ENCODE results near the gene DOK6. TPM values are rescaled to one million over a fixed set of nuclear protein-coding genes. Genes with fewer than 3 reads are reported as not detected.
A peak's percentile ranks its signal among the peaks of the same experiment; 100 is the strongest.

Gene DOK6
- total and polyA plus RNA-seq, 2 of the 13 experiments (the other 11 are each of a cell fraction or from before 2014, with no cell fraction given) = 17.0 to 17.2 TPM

DNA sequence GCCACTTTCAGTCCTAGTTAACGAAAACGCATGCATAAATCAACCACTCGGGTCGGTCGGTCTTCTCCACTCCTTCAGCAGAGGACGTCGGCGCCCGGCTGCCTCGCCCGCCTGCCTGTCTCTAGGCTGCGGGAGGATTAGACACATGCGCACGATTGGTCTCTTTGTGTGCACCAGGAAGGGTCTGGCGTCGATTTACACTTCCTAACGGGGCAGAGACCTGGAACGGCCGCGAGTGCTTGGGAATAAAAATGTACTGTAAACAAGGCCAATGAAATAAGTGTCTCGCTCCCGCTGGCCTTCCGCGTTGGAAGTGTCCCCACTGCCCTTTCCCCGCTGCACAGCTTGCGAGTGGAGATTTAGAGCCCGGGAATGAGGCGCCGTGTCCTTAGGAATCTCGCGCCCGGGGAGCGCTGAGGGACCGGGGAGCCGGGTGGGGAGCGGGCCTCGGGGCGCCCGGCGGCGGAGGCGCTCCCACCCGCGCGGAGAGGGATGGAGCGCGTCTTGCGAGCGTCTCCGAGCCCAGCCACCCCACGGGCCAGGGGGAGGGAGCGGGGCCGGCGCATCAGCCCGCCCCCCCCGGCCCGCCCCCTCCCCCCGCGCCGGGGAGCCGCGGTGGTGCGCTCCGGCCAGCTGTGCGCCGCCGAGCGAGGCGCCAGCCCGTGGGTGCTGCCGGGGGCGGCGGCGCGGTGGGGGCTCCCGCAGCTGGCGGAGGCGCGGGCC, at the start of gene DOK6 (continued):
- TF ChIP-seq GMEB1 (CRISPR knock-in tag; IDR thresholded peaks at IDR 0.05; ENCODE audit: borderline replicate concordance) (peak; percentile 28; the same call in 1 of the 2 replicates), ZSCAN25 (CRISPR knock-in tag; IDR thresholded peaks at IDR 0.05) (no peak), SMYD3 (CRISPR knock-in tag; IDR thresholded peaks at IDR 0.05) (no peak), ZNF75D (CRISPR knock-in tag; IDR thresholded peaks at IDR 0.05; ENCODE audit: borderline replicate concordance) (no peak), ELK4 (CRISPR knock-in tag; IDR thresholded peaks at IDR 0.05; ENCODE audit: borderline replicate concordance) (no peak), REXO4 (CRISPR knock-in tag; IDR thresholded peaks at IDR 0.05; ENCODE audit: borderline replicate concordance) (no peak), USF2 (IDR thresholded peaks at IDR 0.05; ENCODE audit: low read depth, low read length) (no peak), USF2 (CRISPR knock-in tag; IDR thresholded peaks at IDR 0.05; ENCODE audit: borderline replicate concordance) (no peak), FOXK1 (CRISPR knock-in tag; IDR thresholded peaks at IDR 0.05; ENCODE audit: borderline replicate concordance, low read depth) (peak; percentile 62; the same call in 1 of the 2 replicates), ZHX2 (IDR thresholded peaks at IDR 0.05; ENCODE audit: low read depth) (no peak), ZHX2 (CRISPR knock-in tag; IDR thresholded peaks at IDR 0.05; ENCODE audit: borderline replicate concordance) (0 out of 2 replicates have a peak, but pooled peaks have one; percentile 52), GABPB1 (CRISPR knock-in tag; IDR thresholded peaks at IDR 0.05) (peak; percentile 34; the same call in 1 of the 2 replicates), HNRNPLL (IDR thresholded peaks at IDR 0.05; ENCODE audit: low read depth, low read length, poor library complexity, severe bottlenecking) (peak; percentile 72), NONO (IDR thresholded peaks at IDR 0.05) (no peak), NONO (CRISPR knock-in tag; conservative IDR thresholded peaks at IDR 0.05) (no peak)
- TF ChIP-seq, protein P1, sequence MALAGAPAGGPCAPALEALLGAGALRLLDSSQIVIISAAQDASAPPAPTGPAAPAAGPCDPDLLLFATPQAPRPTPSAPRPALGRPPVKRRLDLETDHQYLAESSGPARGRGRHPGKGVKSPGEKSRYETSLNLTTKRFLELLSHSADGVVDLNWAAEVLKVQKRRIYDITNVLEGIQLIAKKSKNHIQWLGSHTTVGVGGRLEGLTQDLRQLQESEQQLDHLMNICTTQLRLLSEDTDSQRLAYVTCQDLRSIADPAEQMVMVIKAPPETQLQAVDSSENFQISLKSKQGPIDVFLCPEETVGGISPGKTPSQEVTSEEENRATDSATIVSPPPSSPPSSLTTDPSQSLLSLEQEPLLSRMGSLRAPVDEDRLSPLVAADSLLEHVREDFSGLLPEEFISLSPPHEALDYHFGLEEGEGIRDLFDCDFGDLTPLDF (CRISPR knock-in tag; IDR thresholded peaks at IDR 0.05) = 0 out of 2 replicates have a peak, but pooled peaks have one; percentile 29
